Dermis blood vessel endothelial cell (primary cell): ENCODE results near the gene RPS6KB1. TPM values are rescaled to one million over a fixed set of nuclear protein-coding genes. Genes with fewer than 3 reads are reported as not detected.
A peak's percentile ranks its signal among the peaks of the same experiment; 100 is the strongest.
"Not testable (repeated sequence)": the region's sequence is repeated elsewhere in the genome, so short reads cannot be mapped to it uniquely, and the experiment has no call there.

Experiments
- DNase-seq: peaks from one replicate; pipeline ENCODE4 v3.0.0; 2010
- total RNA-seq: library from RNA; depleted of rRNA; stranded (reverse); fragments of >200 nt; gene quantifications from 2 replicates; pipeline ENCODE4 v1.2.3, GENCODE V29; 2014

RPS6KB1 gene
- 22.5 and 26.1 TPM in 2 replicates for total RNA-seq

DNA sequence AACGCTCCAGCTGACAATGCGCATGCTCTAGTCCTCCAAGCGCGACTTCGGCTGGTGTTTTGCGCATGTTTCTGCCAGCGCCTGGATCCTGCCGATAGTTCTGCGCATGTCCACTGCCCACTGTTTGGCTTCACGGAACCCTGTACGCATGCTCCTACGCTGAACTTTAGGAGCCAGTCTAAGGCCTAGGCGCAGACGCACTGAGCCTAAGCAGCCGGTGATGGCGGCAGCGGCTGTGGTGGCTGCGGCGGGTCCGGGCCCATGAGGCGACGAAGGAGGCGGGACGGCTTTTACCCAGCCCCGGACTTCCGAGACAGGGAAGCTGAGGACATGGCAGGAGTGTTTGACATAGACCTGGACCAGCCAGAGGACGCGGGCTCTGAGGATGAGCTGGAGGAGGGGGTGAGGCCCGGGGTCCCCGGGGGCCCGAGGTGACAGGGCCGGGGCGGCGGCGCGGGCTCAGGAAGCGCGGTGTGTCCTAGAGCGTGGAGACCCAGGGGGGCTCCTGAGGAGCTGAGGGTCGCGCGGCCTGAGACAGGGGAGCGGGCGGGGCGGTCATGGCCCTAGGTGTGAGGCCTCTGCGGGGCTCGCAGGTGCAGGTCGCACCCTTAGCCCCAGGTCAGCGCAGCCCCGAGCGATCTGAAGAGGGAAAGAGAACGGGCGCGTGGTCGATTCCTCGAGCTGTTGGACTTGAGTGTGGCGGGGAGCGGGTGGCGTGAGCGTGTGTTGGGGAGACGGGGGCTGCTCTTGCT, at the start of gene RPS6KB1, which contains the start of gene TUBD1:
TSS of gene RPS6KB1 (plus strand) at position 198 of the 752 bp plus-strand sequence. CDS start at position 262, 64 bp downstream.
TSS of gene TUBD1 (minus strand) at position 20 of the 752 bp plus-strand sequence. CDS start 1,941 bp downstream, outside the sequence.
- peak; percentile 100 for DNase-seq

GRCh38 chr17:59844884-59845594, 47.9 kb upstream of the RPS6KB1 start:
- DNase-seq: peak; percentile 50

GRCh38 chr17:59845595-59846393, 47.1 kb upstream of the RPS6KB1 start:
- DNase-seq: peak; percentile 67

DNA sequence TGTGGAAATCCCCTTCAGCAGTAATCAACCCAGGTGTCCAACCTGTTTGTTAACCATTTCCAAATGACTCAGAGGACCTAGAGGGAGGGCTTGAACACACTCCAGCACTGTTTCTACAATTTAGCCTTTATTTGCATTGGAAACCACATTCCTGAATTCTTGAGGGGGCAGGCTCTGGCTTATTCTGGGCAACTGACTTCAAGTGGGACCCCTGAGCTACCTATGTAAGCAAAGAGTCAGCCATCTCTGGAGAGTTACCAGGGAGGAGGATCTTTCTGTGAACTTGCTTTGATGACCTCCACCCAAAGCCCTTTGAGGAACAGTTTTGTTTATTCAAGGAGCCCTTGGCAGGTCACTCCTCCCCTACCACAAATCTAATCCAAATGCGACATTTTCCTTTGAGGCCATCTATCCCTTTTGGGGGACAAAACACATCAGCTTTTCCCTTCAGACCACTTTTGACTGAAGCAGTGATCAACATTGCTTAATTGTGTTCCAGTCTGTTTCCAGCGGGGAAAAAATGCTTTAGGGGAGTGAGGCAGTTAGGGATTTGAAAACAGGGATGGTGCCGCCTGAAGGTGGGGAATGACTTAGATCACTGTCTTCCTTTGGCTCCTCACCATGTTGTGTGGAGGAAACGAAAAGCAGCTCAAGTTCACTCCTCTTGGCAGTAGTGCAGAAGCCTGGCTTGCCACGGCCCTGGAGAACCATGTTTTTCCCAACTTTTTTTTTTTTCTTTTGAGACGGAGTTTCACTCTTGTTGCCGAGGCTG, 46.3 kb upstream of the RPS6KB1 start:
- DNase-seq: peak; percentile 77

- no peak for DNase-seq
Observed at GRCh38 chr17:59848385-59848668, 44.6 kb upstream of the RPS6KB1 start.

DNA sequence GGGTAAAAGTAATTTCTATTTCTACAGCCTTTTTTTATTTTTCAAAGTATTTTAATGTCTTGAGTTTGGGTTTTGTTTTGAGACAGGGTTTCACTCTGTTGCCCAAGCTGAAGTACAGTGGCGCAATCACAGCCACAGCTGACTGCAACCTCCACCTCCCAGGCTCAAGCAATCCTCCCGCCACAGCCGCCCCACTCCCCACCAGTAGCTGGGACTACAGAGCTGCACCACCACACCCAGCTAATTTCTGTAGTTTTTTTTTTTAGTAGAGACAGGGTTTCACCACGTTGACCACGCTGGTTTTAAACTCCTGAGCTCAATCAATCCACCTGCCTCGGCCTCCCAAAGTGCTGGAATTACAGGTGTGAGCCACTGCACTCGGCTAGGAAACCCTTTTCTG, 44.1 kb upstream of the RPS6KB1 start:
- no peak for DNase-seq

DNA sequence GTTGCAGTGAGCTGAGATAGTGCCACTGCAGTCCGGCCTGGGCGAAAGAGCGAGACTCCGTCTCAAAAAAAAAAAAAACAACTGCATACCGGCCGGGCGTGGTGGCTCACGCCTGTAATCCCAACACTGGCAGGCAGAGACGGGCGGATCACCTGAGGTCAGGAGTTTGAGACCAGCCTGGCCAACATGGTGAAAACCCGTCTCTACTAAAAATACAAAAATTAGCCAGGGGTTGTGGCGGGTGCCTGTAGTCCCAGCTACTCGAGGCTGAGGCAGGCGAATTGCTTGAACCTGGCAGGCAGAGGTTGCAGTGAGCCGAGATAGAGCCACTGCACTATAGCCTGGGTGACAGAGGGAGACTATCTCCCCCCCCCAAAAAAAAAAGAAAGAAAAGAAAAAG, 42.6 kb upstream of the RPS6KB1 start:
- not testable (repeated sequence) for DNase-seq

DNA sequence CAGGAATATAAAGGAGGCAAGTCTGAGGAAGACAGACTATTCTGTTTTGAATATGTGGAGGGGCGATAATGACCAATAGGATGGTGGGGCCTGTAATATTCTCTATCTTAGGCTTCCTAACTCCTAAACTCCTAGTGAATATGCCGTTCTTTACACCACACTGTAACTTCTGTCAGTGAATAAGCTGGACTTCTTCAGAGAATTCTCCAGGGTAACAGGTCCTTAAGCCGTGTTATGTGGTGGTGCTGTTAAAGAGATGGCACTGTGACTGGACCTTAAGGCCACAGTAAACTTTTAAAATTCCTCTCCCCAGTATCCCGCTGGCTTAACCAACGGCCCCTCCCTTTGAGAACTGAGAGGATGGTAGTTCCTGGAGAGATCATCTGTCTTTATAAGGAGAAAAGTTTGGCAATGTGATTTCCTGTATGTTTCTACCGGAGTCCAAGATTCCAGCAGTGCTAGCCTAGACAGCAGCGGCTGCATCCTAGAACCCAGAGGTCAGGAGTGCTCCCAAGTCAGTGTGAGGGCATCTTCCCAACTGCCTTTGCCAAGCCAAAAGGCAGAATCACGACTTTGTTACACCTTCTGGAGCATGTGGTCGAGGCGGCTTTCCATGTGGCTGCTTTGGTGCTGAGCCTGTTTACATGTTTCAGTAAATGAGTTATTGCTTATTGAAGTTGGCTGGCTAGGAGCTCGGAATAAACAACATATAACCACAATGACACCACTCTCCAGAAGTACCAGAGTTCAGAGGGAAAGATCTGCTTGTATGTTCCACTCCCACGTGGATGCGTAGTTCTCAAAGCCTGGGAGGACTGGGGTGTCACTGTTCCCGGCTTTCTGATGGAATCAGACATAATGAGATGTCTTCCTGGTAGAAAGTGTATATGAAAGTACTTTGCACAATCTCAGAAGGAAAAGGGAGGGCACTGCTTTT, 41.2 kb upstream of the RPS6KB1 start:
- DNase-seq: peak; percentile 31

DNA sequence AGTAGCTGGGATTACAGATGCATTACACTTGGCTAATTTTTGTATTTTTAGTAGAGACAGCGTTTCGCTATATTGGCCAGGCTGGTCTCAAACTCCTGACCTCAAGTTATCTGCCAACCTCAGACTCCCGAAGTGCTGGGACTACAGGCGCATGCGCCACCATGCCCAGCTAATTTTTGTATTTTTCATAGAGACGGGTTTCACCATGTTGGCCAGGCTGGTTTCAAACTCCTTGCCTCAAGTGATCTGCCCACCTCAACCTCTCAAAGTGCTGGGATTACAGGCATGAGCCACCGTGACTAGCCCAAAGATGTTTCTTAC, 40.1 kb upstream of the RPS6KB1 start:
- not testable (repeated sequence) for DNase-seq

DNA sequence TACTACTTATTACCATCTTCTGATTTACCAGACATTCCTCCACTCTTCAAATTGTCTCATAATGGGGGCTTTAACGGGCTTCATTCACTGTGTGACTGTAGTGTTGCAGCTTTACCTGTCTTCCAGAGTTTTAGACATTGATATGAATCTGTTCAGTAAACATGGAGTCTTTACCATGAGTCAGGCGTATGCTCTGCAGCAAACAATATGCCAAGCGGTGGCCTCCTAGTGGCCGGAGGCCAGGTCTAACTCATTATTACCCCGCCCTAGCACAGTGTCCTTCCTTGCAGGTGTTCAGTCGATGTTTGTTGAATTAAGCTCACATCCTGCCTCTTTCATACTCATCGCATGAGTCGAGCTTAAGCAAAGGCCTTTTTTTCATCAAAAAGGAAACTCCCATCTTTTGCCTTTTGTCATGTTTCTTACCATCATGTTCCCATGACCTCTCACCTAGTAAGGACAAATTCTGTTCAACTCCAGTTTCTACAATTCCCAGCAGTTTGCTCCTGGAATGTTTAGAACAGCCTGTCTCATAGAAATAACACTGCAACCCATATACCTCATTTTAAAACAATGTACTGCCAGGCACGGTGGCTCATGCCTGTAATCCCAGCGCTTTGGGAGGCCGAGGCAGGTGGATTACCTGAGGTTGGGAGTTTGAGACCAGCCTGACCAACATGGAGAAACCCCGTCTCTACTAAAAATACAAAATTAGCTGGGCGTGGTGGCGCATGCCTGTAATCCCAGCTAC, 39.6 kb upstream of the RPS6KB1 start:
- peak; percentile 96 for DNase-seq

DNA sequence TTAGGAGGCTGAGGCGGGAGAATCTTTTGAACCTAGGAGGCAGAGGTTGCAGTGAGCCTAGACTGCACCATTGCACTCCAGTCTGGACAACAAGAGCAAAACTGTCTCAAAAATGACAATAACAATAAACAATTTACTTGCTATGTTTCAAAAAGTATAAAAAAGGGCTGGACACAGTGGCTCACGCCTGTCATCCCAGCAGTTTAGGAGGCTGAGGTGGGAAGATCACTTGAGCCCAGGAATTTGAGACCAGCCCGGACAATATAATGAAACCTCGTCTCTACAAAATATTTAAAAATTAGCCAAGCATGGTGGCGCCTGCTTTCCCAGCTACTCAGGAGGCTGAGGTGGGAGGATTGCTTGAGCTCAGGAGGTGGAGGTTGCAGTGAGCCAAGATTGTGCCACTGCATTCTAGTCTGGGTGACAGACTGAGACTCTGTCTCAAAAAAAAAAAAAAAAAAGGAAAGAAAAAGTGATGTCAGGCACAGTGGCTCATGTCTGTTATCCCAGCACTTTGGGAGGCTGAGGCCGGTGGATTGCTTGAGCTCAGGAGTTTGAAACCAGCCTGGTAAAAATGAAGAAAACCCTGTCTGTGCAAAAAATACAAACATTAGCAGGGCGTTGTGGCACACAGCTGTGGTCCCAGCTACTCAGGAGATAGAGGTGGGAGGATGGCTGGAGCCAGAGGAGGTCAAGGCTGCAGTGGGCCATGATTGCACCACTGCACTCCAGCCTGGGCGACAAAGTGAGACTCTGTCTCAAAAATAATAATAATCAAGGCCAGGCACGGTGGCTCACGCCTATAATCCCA, 38.8 kb upstream of the RPS6KB1 start:
- not testable (repeated sequence) for DNase-seq

GRCh38 chr17:59856859-59857794, 35.8 kb upstream of the RPS6KB1 start:
- no peak for DNase-seq

DNA sequence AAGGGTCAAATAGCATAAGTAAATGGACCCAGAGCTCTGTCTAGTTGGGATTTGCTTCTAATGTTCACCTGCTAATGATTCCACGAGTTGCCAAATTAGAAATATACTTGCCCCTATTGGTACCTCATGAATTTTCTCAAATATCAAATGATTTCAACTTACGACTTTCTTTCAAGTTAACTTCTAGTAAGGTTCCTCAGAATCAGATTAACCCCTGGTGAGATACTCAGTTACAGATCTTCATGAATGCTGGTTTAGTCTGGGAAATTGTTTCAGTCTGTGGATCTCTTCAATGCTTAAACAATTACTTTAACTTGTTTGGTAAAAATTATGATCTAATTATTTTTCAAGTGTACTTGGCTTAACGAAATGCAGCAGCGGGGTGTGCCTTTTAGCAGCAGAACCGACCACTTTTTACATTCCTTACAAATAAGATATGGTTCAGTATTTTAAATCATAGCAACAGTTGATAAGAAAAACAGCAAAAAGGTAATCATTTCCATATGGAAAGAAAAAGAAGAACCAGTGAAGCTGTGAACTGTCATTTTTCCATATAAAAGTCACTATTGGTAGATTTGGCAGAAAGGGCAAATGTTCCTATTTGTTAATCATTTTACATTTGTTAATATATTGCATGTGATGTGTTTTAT, 34.6 kb upstream of the RPS6KB1 start:
- DNase-seq: no peak

DNA sequence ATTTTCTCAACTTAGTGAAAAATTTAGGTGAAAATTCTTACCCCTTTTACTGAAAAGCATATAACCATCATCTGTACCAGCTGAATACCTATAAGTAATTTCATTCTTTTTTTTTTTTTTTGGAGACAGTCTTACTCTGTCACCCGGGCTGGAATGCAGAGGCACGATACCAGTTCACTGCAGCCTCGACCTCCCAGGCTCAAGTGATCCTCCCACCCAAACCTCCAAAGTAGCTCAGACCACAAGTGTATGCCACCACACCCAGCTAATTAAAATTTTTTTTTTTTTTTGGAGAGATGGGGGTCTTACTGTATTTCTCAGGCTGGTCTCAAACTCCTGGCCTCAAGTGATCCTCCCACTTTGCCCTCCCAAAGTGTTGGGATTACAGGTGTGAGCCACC, 34.0 kb upstream of the RPS6KB1 start:
- DNase-seq: no peak

GRCh38 chr17:59859444-59860025, 33.4 kb upstream of the RPS6KB1 start:
- DNase-seq: peak; percentile 77

GRCh38 chr17:59863616-59864015, 29.3 kb upstream of the RPS6KB1 start:
- no peak for DNase-seq

DNA sequence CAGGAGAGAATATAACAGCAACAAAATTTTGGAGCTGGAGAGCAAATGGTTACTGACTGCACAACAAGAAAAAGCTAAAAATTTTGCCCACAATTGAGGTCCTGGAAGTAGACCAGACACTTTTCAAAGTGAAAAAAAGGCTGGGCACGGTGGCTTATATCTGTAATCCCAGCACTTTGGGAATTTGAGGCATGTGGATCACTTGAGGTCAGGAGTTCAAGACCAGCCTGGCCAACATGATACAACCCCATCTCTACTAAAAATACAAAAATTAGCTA, 23.0 kb upstream of the RPS6KB1 start:
- DNase-seq: no peak

DNA sequence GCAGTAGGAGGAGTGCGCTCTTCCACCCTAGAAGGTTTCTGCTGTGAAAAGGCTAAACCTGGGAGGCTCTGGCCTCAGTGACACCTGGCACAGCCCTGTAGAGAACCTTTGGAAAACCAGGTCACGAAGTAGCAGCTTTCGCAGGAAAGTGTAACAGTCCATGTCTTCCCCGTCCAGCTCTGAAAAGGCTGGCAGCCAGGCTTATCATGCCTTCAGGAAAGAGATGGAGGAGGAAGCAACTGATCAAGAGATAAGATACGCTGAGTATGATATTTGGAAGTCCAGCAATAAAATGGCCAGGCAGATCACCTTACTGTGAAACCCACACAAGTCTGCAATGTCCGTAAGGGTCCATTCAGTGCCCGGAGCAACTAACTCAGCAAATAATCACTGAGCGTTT, 22.4 kb upstream of the RPS6KB1 start:
- no peak for DNase-seq
